BE2C (cell line): ENCODE measurements around the gene SIGLEC8.
"Not testable (repeated sequence)": the region's sequence is repeated elsewhere in the genome, so short reads cannot be mapped to it uniquely, and the experiment has no call there.

Source experiments
- DNase-seq: peaks from one replicate; pipeline ENCODE4 v3.0.0-alpha.2; 2020
- H3K27me3 ChIP-seq: fragments of 250-450 bp; sonication (Bioruptor Pico); 2 replicates; pipeline ENCODE4 v1.5.1; 2020; ENCODE audit warnings: mild to moderate bottlenecking
- H3K36me3 ChIP-seq: fragments of 250-450 bp; sonication (Bioruptor Pico); 2 replicates; pipeline ENCODE4 v1.5.1; 2020; ENCODE audit warnings: mild to moderate bottlenecking
- H3K4me1 ChIP-seq: fragments of 250-450 bp; sonication (Bioruptor Pico); 2 replicates; pipeline ENCODE4 v1.5.1; 2020
- H3K4me3 ChIP-seq: 2 replicates; pipeline ENCODE4 v1.5.1; 2011; ENCODE audit warnings: low read depth, low read length
- H3K9me3 ChIP-seq: fragments of 250-450 bp; sonication (Bioruptor Pico); 2 replicates; pipeline ENCODE4 v1.5.1; 2020
- TF ChIP-seq, protein P1 (sequence below): IDR thresholded peaks from 2 replicates; pipeline ENCODE4 v1.5.1; 2012; ENCODE audit warnings: mild to moderate bottlenecking, low read depth, low read length

Gene SIGLEC8

DNA sequence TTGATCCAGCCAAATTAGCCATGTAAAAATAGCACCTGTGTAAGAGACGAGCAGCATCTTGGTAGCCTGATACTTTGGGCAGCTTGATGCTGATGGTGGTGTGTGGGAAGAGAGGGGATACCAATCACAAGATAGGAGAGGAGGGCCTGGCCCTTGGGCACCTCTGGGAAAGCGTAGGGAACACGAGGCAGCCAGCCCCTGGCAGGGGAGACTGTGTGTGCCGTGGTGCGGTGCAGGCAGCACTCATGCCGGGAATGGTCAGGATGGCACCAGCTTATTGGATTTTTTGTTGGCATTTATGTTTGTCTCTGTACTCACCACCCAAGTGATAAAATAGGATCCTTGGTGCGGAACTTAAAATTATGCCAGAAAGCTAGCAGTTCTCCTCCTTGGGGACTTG, 10.2 kb downstream of the SIGLEC8 start:
- Histone ChIP-seq H3K27me3 (peaks cover 12% of the 10 kb centered on the region; the same call in 1 of the 2 replicates), H3K4me1 (no peaks in the 10 kb centered on the region)
- DNase-seq, result no peak

DNA sequence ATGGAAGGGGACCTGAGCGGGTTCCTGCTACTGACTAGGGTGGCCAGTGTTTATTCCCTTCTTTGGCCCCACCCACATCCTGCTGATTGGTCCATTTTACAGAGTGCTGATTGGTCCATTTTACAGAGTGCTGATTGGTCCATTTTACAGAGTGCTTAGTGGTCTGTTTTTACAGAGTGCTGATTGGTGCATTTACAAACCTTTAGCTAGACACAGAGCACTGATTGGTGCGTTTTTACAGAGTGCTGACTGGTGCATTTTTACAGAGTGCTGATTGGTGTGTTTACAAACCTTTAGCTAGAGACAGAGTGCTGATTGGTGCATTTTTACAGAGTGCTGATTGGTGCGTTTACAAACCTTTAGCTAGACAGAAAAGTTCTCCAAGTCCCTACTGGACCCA, 10.7 kb downstream of the SIGLEC8 start:
- H3K27me3 ChIP-seq, result peaks cover 15% of the 10 kb centered on the region; the same call in 1 of the 2 replicates
- not testable (repeated sequence) for H3K9me3 ChIP-seq, H3K36me3 ChIP-seq, H3K4me3 ChIP-seq, DNase-seq, H3K4me1 ChIP-seq

More for the DNA sequence above, 10.2 kb downstream of the SIGLEC8 start:
- no peaks in the 10 kb centered on the region for H3K36me3 ChIP-seq
- H3K4me3 ChIP-seq, result no peak overlapping the region
- TF ChIP-seq, protein P1, sequence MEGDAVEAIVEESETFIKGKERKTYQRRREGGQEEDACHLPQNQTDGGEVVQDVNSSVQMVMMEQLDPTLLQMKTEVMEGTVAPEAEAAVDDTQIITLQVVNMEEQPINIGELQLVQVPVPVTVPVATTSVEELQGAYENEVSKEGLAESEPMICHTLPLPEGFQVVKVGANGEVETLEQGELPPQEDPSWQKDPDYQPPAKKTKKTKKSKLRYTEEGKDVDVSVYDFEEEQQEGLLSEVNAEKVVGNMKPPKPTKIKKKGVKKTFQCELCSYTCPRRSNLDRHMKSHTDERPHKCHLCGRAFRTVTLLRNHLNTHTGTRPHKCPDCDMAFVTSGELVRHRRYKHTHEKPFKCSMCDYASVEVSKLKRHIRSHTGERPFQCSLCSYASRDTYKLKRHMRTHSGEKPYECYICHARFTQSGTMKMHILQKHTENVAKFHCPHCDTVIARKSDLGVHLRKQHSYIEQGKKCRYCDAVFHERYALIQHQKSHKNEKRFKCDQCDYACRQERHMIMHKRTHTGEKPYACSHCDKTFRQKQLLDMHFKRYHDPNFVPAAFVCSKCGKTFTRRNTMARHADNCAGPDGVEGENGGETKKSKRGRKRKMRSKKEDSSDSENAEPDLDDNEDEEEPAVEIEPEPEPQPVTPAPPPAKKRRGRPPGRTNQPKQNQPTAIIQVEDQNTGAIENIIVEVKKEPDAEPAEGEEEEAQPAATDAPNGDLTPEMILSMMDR, result no peak
- peaks cover 6% of the 10 kb centered on the region for H3K9me3 ChIP-seq

DNA sequence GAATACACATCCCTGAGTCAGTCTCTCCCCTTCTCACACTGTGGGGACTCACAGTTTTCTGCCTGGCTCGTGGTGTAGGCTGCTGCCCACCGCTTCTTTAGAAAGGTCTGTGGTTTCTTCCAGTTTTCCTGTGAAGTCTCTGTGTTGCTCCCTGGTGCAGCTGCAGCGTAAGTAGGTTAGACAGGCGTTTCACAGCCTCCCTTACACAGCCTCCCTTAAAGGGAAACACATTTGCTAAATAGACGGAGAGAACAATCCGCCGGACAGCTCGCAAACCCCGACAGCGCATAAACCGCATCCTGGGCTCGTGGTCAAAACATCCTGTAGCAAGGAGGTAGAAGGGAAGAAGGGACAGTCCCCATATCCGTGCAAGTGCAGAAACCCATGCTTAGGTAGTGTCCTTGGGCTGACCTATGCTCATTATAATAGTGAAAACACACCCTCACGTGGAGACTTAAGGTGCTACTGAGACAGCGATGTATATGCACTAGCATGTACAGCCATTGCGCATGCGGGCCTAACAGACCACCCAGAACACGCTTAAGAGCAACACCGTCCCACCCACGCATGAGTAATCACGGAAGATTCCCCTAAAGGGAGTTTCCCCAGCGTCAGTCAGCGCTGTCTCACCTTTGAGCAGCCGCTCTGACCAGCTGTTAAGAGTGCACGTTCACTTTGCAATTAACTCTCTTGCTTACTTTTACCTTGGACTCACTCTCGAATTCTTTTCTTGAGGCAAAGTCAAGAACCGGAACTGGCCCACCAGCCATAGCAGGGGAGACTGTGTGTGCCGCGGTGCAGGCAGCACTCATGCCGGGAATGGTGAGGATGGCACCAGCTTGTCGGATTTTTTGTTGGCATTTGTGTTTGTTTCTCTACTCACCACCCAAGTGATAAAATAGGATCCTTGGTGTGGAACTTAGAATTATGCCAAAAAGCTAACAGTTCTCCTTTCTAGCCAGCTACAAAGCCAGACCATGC, 16.6 kb downstream of the SIGLEC8 start:
- no peak for DNase-seq
- TF ChIP-seq, protein P1, result no peak
- no peaks in the 10 kb centered on the region for H3K36me3 ChIP-seq
- H3K27me3 ChIP-seq, result peaks cover 22% of the 10 kb centered on the region
- H3K4me1 ChIP-seq, result no peaks in the 10 kb centered on the region
- no peaks in the 10 kb centered on the region for H3K9me3 ChIP-seq
- H3K4me3 ChIP-seq, result no peak overlapping the region

DNA sequence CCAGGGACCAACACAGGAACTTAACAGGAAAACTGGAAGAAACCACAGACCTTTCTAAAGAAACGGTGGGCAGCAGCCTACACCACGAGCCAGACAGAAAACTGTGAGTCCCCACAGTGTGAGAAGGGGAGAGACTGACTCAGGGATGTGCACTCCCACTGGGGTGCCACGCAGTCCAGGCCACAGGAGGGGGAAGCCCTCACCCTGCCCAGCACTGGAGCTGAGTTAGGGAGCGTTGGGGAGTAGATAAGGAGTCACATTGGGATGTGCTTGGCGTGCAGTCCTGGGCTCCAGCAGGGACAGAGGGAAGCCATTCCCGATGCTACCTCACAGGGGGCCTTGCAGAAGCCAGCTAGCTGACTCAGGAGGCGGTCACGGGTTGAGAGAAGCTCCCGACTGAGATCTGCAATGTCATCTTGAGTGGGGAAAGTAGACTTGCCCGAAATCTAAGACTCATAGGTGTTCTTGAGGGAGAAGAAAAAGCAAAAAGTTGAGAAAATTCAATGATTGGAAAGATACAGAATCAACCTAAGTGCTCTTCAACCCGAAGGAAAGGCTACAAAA, 17.3 kb downstream of the SIGLEC8 start:
- Histone ChIP-seq H3K4me1 (no peaks in the 10 kb centered on the region), H3K36me3 (no peaks in the 10 kb centered on the region), H3K4me3 (no peak overlapping the region), H3K9me3 (no peaks in the 10 kb centered on the region), H3K27me3 (peaks cover 28% of the 10 kb centered on the region)
- no peak for DNase-seq
- TF ChIP-seq, protein P1, result no peak

DNA sequence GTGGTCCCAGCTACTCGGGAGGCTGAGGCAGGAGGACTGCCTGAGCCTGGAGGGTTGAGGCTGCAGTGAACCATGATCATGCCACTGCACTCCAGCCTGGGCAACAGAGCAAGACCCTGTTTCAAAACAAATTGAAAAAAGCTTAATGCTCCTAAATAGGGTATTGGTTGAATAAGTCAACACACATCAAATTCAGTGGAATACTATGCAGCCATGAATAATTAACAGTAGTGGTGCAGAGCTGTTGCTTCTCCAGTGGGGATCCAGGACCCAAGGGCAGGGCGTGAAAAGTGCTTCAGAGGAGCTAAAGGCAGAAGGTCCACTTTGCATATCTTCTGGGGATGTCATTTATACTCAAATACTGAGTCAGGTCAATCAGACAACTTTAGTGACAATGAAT, 18.2 kb downstream of the SIGLEC8 start:
- TF ChIP-seq, protein P1, result no peak
- no peaks in the 10 kb centered on the region for H3K9me3 ChIP-seq
- peaks cover 28% of the 10 kb centered on the region for H3K27me3 ChIP-seq
- no peak for DNase-seq
- H3K4me3 ChIP-seq, result no peak overlapping the region
- H3K4me1 ChIP-seq, result no peaks in the 10 kb centered on the region
- H3K36me3 ChIP-seq, result no peaks in the 10 kb centered on the region

DNA sequence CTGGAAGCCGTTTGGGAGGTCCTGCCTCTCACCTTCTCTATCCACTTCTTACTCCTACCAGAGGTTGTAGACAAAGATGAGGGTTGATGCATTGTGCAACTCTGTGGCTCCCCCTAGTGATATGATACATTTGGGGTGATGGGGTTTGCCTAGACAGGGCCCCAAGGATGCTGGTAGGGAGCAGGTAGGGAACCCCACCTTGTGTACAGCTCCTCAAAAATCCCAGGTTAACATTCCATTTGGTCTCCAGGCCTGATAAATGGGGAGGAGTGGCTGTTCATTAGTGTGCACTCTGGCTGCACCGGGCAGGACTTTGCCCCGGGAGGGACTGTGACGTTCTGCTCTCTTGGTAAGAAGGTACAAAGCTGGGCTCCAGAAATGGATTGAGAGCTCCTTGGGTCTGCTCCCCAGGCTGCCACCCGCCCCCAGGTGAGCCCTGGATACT, 19.2 kb downstream of the SIGLEC8 start:
- H3K27me3 ChIP-seq, result peaks cover 31% of the 10 kb centered on the region
- H3K9me3 ChIP-seq, result no peaks in the 10 kb centered on the region
- H3K4me3 ChIP-seq, result no peak overlapping the region
- H3K36me3 ChIP-seq, result no peaks in the 10 kb centered on the region
- DNase-seq, result no peak
- H3K4me1 ChIP-seq, result no peaks in the 10 kb centered on the region
- TF ChIP-seq, protein P1, result peak; percentile 45
